Ovary (tissue), 3 donors: ENCODE results near the gene ACP4.

Experiments used
- EP300 ChIP-seq: sonication (generic); formaldehyde crosslinking; IDR thresholded peaks from one replicate; pipeline ENCODE4 v1.6.1; 2017; ENCODE audit warnings: antibody characterized with exemption
- TF ChIP-seq, protein P1 (sequence below), 3 donors: fragments of 450-650 bp in 2 of 3; fragments of 200-600 bp in 1 of 3; IDR thresholded peaks; one replicate each; pipeline versions ENCODE4 v1.5.1 to v1.8.0; 2016 to 2022; ENCODE audit warnings: antibody characterized with exemption in 3 of 3, mild to moderate bottlenecking in 1 of 3
- donor health status: DM: no; HTN: no; CAD: no.

DNA sequence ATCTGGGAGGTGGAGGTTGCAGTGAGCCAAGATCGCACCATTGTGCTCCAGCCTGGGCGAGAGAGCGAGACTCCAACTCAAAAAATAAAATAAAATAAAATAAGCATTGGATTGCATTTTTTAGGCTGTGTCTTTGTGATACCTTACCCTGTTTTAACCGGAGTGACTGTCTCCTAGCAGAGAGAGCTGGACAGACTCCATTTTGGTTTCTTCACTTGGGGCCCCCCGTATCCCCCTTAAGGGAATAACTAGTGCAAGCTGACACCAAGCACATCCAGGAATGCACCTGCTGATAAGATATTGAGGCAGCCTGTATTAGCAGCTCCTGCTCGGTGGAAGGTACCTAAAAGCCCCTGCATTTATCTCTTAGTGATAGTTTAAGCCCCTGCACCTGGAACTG is 40.7 kb upstream of the ACP4 start:
- TF ChIP-seq, protein P1, sequence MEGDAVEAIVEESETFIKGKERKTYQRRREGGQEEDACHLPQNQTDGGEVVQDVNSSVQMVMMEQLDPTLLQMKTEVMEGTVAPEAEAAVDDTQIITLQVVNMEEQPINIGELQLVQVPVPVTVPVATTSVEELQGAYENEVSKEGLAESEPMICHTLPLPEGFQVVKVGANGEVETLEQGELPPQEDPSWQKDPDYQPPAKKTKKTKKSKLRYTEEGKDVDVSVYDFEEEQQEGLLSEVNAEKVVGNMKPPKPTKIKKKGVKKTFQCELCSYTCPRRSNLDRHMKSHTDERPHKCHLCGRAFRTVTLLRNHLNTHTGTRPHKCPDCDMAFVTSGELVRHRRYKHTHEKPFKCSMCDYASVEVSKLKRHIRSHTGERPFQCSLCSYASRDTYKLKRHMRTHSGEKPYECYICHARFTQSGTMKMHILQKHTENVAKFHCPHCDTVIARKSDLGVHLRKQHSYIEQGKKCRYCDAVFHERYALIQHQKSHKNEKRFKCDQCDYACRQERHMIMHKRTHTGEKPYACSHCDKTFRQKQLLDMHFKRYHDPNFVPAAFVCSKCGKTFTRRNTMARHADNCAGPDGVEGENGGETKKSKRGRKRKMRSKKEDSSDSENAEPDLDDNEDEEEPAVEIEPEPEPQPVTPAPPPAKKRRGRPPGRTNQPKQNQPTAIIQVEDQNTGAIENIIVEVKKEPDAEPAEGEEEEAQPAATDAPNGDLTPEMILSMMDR (IDR thresholded peaks at IDR 0.05): no peak
- no peak for TF ChIP-seq EP300
